Adrenal gland (tissue), 5 donors: ENCODE measurements around the gene AAR2.

Experiments
- POLR2A ChIP-seq, 2 donors: fragments of 450-650 bp; IDR thresholded peaks; one replicate each; pipeline ENCODE4 v1.6.1; 2017; ENCODE audit warnings: antibody characterized with exemption in 2 of 2, mild to moderate bottlenecking in 2 of 2, moderate library complexity in 1 of 2
- TF ChIP-seq, protein P1 (sequence below), 6 experiments: fragments of 450-650 bp in 4 of 6; fragments of 200-600 bp in 2 of 6; sonication (generic) in 1 of 6; IDR thresholded peaks; 1 replicate in 5 of 6; 2 replicates in 1 of 6; pipeline versions ENCODE4 v1.5.1 to v1.8.0; 2016 to 2021; ENCODE audit warnings: antibody characterized with exemption in 6 of 6, mild to moderate bottlenecking in 2 of 6, moderate library complexity in 1 of 6
- donor health status: DM: no; HTN: no; CAD: no.

DNA sequence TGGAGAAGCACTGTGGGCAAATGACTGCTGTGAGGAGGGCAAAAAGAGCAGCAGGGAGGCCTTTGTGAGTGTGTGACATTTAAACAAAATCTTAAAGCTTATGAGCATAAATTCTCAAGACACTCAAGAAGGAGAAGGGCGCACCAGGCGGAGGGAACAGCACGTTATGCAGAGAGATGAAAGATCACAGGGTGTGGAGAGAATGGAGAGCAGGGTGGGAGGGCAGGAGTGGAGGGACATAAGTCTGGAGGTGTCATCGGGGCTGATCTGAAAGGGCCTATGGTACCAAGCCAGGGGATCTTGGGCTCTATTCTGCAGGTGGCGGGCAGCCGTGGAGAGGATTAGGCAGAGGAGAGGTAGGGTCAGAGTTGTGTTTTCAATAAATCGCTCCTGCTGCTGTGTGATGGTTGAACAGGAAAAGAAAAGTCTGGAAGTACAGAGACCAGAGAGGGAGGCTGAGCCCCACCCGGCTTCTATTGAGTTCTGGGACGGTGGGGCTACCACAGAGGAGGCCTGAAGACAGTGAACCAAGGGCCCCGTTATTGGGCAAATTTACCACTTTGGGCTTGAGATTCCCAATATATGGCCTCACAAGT, 45.6 kb downstream of the AAR2 start:
- TF ChIP-seq, protein P1, sequence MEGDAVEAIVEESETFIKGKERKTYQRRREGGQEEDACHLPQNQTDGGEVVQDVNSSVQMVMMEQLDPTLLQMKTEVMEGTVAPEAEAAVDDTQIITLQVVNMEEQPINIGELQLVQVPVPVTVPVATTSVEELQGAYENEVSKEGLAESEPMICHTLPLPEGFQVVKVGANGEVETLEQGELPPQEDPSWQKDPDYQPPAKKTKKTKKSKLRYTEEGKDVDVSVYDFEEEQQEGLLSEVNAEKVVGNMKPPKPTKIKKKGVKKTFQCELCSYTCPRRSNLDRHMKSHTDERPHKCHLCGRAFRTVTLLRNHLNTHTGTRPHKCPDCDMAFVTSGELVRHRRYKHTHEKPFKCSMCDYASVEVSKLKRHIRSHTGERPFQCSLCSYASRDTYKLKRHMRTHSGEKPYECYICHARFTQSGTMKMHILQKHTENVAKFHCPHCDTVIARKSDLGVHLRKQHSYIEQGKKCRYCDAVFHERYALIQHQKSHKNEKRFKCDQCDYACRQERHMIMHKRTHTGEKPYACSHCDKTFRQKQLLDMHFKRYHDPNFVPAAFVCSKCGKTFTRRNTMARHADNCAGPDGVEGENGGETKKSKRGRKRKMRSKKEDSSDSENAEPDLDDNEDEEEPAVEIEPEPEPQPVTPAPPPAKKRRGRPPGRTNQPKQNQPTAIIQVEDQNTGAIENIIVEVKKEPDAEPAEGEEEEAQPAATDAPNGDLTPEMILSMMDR (IDR thresholded peaks at IDR 0.05): no peak
- TF ChIP-seq POLR2A (IDR thresholded peaks at IDR 0.05): no peak
